Neural cell (in vitro differentiated cells): Measurements from ENCODE around the gene MDGA2.

Source experiments
- CTCF ChIP-seq: fragments of 450-650 bp; IDR thresholded peaks from 2 replicates; pipeline ENCODE4 v1.5.1; 2014; ENCODE audit warnings: antibody characterized with exemption, mild to moderate bottlenecking, moderate library complexity; ENCODE audit not compliant: poor library complexity, severe bottlenecking
- REST ChIP-seq: IDR thresholded peaks from 2 replicates; pipeline ENCODE4 v1.6.1; 2012; ENCODE audit warnings: borderline replicate concordance
- TAF1 ChIP-seq: IDR thresholded peaks from 2 replicates; pipeline ENCODE4 v1.6.1; 2012; ENCODE audit warnings: low read depth

DNA sequence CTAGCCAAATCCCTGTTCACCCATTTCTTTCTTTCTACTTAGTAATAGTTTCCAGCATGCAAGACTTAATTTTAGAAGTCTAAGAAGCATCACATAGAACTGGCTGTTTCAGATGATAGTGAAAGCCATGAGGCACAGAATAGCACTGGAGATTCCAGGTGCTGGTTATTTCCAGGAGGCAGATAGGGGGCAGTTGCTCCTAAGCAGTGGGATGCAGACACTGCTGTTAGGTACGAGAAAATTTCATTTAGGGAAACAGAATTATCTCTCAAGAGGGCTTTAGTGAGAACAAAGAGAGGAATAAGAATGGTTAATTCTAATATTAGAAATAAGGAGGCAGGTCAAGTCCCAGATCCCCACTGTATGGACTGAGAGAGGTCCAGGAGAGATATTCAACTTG, 3.6 kb upstream of the MDGA2 start:
- TF ChIP-seq TAF1 (no peak), CTCF (peak; percentile 54), REST (no peak)
